SK-N-DZ (cell line): ENCODE measurements around the gene AOPEP.
A peak's percentile ranks its signal among the peaks of the same experiment; 100 is the strongest.

ENCODE experiments used
- DNase-seq: peaks from one replicate; pipeline ENCODE4 v3.0.0-alpha.2; 2015; ENCODE audit warnings: low spot score

AOPEP gene

DNA sequence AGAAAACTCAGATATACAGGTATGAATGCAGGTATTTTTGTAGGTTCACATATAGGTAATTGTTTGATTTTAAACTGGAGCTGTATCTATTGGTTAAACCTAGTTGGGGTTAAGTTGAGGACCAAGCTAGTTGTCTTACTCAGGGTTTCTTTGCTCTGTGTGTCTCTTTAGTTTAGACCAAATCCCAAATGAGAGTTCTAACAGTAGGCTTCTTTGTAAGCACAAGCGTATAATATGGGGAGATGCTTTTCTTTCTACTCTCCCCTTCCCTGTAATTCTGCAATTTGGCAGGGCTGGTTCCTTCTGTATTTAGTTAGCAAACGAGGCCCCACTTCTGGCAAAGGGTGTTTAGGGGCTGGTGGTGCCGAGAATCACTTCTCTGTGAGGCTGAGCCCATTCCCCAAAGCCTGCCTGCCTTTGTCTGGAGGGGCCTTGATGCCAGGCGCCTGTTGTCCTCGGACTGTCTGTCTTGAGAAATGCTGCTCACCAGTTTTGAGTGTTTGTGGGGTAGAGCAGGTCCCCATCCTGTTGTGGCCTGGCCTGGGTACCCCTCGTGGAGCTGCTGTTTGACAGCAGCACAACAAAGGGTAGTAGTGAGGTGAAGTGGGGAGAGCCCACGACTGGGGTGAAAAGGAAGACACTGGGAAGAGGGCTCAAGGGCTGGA lies 331.8 kb downstream of the AOPEP start:
- DNase-seq = no peak

DNA sequence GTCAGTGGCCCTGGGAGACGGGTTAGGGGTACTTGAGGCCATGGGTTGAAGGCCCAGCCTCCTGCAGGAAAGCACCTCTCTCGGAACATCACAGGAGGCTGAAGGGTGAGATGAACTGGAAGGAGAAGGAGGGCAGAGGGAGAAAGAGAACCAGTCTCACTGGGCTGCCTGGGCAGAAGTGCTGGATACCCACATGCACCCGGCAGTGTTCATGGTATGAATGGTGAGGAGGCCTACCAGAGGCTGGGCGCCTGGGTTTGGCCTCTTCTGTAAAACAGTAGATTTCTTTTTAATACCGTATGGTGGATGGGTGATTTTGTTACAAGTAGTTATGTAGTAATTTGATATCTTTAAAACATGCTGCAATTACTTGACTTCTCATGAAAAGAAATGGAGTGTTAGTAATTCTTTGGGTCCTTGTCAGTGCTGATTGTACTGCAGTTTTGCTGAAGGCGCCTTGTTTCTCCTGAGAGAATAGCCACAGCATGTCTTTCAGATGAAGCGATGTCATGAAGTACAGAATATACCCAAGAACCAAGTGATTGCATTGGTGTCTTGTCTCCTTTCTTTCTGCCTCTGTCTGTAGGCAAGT lies 332.4 kb downstream of the AOPEP start:
- DNase-seq = no peak

DNA sequence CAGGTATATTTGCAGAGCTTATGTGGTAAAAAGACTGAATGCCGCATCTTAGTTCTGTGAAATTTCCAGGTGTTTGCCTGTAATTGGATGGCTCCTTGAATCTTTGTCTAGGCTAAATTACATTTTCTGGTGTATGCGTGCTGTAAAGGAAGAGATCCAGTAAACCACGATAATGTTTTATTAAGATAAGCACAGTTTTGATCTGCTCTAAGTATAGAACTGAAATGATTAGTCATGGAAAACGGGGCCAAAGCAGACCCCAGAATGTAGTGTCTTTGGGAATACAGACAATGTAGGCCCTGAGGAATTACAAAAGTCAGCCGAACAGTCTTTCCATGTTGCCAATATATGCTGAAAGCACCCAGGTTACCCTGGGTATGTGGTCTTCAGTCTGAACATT lies 333.7 kb downstream of the AOPEP start:
- DNase-seq = no peak

DNA sequence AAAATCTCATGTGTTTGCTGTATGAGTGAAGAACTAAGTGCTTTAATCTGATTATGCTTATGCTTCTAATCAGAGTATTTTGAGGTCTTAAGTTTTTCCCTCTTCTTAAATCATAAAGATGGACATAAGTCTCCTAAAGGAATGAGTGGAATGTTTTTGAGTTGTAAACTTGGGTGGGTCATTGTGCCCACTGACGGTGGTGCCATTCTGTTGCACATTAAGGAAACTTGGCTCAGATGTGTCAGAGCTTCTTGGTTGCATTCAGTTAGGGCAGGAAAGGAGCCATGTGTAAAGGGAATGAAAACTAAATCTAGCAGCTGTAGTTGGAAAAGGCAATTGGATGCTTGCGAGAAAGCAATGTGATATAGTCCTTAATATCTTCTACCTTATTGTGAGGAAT lies 334.4 kb downstream of the AOPEP start:
- no peak for DNase-seq

DNA sequence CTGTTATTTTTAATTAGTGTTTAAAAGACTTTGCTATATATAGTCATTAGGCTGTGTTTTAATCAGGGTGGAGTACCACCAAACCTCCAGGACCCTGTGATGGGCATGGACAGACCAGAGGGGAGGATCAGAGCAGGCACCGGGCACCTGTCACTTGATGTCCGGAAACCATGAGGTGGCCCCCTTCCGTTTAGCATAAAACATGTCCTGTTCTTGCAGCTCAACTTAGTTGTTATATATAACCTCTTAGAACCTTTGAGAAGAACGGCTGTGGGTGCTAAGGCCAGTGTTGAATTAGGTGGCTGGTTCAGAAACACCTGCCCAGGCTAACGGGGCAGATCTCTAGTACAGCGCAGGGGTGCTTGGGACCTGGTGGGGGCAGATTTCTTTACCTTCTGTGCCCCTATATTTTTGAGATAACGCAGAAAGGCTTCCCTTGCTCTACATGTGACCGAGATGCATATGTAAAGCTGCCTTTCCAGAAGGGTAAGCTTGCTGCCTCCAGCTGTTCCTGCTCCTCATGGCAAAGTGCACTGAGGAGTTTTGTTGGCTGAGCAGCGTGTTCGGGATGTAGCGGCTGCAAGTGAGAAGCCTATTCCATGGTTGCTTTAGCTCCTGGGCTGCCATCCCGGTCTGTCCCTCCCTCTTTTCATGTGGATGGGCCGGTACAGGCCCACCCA lies 335.6 kb downstream of the AOPEP start:
- no peak for DNase-seq

DNA sequence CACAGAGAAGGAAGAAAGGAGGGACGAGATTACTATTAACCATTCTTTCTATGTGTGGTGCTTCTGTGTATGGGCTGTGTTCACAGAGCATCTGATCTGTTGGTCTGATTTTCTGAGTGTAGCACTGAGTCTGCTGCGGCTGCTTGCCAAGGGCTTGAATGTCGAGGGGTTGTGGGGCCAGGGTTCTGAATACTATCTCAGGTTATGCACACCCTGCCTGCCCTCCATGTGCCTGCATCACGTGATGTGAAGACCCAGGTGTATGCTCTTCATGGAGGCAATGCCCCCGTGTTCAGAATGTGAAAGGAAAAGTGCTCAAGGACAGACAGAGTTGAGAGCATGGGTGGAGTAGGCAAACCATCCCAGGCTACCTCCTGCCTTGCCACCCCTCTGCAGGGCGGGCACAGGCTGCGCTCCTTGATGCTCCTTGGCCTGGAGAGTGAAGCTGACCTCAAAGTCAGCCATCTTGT lies 336.1 kb downstream of the AOPEP start:
- DNase-seq = no peak

DNA sequence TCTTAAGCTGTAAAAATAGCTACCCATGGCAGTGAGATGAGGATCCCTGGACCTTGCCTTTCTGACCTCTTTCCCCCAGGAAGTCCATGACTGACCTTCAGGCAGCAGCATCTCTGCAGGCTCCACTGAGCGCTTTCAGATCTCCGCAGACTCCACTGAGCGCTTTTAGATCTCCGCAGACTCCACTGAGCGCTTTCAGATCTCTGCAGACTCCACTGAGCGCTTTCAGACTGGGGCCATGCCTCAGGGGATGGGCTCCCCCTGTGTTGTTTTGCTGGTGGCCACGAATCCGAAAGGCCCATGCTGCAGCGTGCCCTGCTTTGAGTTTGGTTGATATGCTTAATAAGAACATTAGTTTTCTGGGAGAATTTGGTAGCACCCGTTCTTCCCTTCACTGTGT lies 336.8 kb downstream of the AOPEP start:
- DNase-seq = no peak

DNA sequence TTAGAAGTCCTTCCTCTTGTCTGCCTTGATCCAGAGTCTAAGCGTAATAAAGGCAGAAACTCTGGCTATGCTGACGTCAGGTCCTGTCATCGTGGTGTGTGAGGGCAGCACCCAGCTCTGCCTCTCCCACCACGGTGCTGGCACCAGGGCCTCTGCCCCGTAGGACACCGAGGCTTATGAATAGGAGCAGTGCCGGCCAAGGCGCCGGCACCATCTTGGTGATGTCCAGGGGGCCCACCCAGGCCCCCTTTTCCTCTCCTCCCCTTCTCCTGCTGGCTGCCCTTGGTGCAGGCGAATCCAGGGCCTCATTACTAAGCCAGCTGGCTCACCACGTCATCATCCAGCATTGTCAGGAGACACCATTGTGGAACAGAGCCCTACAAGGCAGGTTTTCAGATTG lies 338.7 kb downstream of the AOPEP start:
- DNase-seq = no peak

DNA sequence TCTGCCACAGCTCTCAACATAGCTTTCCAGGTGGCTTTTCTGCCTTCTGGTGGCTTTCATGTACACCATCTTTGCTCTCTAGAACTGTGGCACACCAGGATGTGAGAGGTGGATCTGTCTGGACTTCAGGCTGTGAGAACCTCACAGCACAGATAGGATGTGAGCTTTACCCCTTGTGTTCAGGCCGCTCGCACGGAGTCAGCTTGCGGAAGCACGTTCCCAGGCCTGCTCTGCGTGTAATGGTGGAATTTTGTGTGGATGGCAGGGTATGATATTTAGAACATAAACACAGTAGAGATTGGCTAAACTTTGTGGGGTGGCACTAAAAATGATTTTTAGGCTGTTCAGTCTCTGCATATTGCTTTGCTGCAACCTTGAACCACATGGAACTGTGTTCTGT lies 340.6 kb downstream of the AOPEP start:
- no peak for DNase-seq

DNA sequence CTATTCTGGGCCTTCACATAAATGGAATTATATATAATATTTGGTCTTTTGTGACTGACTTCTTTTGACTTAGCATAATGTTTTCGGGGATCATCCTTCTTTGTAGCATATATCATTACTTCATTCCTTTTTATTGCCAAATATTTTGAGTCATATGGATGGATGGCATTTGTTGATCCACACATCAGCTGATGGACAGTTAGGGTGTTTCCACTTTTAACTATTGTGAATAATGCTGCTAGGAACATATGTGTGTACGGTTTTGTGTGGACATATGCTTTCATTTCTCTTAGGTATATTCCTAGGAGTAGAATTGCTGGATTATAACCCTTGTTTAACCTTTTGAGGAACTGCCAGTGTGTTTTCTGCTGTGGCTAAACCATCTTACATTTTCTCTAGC lies 341.4 kb downstream of the AOPEP start:
- DNase-seq = no peak

DNA sequence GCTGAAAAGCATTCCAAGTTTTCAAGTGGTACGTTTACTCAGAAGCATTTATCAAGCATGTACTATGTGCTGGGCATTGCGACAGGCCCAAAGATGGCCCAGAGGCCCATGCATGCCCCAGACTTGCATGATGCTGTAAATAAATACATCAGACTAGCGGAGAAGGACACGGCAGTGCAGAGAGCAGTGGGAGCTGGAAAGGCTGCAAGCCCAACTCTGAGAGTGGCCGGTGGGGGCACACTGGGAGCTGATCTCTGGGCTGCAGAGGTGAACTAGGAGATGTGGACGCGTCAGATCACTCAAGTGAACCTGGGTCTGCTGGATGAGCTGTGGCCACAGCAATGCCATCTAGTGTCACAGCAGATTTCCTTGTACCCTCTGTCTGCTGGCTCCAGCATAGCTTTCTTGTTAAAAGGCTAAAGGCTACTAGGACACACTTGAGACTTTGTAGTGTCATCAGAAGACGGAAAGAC lies 344.1 kb downstream of the AOPEP start:
- peak; percentile 31 for DNase-seq

DNA sequence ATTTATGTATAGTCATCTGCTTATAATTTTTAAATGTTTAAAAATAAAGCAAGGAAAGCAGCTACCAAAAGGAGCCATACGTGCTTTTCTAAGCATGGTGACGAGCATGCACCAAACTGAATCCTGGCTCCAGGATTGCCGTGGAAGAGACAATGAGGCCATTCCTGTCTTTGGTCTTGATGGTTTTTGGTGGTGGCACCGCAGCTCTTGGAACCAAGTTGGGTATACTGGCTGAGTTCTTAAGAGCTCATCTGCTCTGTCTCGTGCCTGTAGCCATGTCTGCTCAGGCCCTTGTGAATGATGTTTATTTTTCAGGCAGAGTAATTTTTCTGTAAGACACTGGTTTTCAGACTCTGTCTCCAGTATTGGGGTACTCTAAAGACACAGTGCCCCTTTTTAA lies 345.0 kb downstream of the AOPEP start:
- no peak for DNase-seq

DNA sequence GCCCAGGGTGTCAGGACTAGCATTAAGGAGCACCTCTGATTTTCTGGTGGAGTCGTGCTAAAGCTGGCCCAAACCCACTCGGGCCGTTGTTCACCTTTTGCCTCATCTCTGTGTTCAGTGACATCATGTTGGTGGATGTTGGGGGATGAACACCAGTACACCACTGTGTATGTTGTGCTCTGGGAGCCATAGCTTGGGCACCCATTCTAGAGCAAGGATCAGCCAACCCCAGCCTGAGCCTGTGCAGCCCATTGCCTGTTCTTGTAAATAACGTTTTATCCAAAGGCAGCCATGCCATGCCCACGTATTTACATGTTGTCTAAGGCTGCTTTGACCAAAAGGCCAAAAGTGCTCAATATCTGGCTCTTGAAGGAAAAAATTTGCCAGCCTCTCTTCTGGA lies 345.4 kb downstream of the AOPEP start:
- DNase-seq = no peak

DNA sequence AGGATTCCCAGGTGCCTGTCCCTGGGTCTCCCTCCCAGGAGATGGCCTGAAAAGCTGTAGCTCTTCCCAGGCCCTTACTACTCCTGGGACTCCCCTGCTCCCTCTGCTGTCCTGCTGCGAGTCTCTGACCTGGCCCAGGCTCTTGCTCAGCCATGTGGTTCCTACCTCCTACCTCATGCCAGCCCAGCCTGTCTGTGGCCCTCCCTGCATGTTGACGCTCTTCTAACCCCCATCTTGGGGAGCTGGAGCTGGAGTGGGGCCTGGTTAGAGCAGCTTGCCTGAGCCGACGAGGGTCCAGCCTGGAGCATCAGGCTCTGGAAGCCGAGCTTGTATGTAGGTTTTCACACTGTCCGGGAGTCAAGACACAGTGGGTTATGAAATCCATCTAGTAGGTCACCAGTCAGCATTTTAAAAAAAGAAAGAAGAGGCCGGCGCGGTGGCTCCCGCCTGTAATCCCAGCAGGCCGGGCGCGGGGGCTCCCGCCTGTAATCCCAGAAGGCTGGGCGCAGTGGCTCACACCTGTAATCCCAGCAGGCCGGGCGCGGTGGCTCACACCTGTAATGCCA lies 346.6 kb downstream of the AOPEP start:
- DNase-seq = no peak

DNA sequence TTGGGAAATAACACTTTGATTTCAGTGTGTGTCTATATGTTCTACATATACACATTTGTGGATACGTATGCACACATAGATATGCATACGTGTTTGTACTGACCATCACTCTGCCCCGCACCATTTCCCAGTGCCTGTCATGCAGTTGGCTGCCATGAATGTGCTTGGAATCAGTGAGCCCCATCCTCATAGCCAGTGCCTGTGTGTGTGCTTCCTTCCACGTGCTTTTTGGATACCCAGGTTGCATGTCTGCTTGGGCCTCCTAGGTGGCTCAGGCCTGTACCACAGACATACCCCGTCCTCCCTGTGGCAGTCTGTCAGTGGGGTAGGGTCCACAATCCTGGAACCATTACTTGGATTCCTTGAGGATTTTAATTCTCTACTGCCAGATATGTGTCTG lies 347.4 kb downstream of the AOPEP start:
- no peak for DNase-seq

DNA sequence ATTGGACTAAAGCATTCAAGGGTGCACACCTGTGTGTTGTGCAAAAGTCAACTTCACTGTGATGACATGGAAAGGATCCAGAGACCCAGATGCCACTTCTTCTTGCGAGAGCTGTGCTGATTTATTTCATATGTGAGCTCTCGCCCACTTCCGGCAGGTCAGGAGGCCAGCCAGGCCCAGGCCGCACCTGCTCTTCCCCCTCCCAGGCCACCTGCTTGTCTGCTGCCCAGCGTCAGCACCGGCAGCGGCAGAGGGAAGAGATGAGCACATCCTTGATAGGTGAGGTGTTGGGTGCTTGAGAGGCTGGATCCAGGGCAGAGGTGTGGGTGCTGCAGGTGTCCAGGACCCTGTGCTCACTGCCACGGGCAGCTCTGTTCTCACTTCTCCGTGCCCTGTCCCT lies 348.1 kb downstream of the AOPEP start:
- DNase-seq = peak; percentile 46

DNA sequence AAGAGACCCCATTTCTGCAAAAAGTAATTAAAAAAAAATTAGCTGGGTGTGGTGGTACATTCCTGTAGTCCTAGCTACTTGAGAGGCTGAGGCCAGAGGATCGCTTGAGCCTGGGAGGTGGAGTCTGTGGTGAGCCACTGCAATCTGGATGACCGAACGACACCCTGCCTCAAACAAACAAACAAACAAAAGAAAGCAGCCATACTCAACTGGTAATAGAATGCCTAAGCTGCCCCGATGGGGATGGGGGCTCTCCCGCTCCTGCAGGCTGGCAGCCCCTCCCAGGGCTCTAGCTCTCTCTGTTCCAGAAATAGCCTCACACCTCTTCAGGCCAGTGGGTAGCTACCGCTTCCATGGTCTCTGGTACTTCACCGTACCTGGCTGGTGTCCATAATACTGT lies 349.2 kb downstream of the AOPEP start:
- no peak for DNase-seq

DNA sequence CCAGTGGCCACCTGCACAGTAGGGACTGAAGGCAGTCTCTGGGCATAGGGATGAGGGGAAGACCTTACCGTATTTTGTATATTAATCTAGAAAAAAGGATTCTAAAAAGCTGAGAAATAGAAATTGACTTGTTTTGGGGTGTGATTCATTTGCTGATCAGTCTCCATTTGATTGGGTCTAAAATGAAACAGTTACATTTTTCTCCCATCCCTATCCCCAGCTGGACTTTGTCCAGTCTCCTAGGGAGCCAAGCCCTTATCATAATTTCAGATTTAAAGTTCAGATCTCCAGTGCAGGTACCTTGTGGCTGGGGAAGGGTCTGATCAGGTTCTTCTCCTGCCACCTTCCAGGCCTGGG lies 350.2 kb downstream of the AOPEP start:
- DNase-seq = no peak

DNA sequence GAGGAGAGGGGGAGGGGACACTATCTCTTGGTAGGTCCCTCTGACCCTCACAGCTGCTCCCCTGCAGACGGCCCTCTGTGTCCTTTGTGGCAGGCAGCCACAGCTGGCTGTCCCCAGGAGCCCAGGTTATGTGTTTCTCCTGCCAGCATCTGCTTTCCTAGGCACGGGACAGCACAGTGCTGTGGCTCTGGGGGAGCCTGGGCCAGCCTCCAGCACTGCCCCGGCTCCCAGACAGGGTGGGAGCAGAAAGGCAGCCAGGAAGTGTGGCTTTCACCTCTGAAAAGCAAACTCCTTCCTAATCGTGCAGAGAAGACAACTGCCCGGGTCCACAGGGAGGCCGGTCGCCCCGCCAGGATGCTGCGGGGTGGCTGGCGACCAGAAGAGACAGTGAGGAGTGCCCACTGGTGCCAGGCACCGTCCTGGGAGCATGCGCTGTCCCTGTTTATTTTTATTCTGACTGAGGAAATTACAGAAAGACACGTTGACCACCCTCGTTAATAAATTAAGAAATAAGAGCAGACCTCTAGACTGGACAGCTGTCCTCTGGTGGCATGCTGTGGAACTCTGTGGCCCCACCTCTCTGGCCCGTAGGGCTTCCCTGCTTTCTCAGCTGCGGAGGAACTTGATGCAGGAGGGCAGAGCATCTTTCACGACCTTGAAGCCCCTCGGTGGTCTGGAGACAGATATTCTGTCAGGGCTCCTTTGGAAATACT lies 350.7 kb downstream of the AOPEP start:
- DNase-seq = no peak

DNA sequence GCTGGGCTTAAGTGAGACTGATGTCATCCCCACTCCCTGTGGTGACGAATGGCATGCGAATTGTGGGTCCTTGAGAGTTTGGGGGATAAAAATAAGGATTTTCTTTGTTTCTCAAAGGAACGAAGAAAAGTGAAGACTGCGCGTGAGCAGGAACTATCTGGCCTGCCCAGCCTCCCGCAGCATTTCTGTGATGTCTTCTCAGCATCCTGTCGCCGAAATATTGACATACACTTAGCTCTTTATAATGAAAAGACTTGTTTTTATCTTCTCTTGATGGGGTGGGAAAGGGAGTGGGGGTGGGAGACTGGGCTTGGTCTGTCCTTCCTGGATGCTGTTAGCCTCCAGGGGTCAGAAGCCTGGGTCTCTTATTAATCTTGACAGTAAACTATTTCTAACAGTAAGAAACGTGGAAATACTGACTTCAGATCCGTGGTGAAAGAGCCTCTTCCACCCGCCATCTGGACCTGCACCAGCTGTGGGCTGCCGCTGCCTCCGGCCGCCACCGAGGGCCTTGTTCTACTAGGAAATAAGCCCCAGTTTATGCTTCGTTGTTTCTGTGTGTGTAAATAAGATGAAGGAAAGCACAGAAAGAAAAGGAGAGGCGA lies 351.4 kb downstream of the AOPEP start:
- no peak for DNase-seq

DNA sequence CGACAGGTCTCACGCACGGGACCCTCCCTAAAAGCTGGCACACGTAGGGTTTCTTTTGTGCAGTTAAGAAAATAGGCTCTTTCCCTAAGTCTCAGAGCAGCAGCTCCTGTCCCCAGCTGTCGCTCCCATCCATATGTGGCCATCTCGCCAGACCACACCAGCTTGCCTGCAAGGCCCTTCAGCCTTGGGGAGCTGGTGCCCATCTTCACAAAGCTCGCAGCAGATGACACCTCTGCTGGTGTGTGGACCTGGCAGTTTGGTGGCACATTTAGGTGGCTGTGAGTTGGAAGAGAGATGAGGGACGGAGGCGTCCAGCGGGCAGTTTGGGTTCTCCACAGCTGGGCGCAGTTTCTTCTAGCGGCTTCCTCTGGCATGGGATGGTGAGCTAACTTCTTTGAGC lies 352.0 kb downstream of the AOPEP start:
- no peak for DNase-seq

DNA sequence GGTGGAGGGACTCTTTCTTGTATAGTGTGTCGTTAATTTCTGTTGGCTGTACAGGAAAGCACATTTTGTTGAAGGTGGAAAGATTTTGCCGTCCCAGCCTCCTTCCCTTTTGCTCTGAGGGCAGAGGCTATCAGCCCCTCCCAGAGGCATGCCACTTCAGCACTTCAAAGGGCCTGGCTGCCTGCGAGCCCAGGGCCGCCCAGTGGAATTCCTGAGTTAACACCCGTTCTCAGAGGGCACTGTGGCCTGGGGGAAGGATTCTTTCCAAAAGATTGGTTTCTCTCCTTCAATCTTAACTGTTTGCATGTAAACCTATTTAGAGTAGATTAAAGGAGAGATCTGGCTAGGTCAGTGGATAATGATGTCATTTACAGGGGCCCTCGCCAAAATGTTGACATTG lies 352.4 kb downstream of the AOPEP start:
- no peak for DNase-seq
